Measurements from ENCODE around the gene GPD2. TPM values are rescaled to one million over a fixed set of nuclear protein-coding genes. Genes with fewer than 3 reads are reported as not detected.
A peak's percentile ranks its signal among the peaks of the same experiment; 100 is the strongest.

The GPD2 gene
- 14.9 TPM for polyA plus RNA-seq (2013)

DNA sequence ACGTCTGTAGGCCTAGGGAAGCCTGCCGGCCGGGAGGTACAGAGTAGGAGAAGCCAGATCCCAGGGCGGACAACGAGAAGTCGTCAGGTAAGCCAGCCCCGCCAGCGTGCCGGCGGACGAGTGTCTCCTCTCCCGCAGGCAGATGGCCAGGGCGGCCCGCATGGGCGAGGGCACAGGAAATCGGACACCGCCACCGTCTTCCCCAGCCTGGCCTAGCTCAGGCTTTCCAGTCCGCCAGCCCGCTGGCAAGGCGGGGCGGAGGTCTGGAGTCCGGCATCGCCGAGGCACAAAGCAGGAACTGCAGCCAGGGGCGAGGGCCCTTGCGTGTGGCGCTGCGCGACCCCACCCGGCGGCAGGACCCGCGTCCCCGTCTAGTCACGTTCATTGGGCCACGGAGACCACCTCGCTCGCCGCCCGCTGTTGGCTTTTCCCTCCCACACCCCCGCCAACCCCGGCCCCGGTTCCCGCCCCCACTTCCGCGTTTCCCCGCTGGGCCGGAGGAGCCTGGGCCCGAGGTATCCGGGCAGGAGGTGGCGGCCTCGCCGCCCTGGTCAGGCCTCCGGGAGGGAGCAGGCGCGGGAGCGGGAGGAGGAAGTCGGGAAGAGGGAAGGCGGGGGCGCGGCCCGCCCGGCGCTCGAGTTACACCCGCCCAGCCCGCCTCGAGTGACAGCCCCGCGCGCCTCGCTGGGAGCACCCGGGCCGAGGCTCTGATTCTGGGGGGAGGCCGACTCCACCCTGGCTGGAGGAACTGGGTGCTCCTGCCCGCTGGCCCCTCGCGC is at the start of gene GPD2:
TSS of gene GPD2 (plus strand) at position 662 of the 779 bp plus-strand sequence. CDS start 39,727 bp downstream, outside the sequence.
- POLR2A ChIA-PET = interaction anchor here (0.6 to 1.4 kb wide), 3 partner anchors 87 to 101 kb away, joined by 3 to 5 read pairs (median 4); no protein-coding TSS in a partner anchor
- DNase-seq = peak; percentile 77 to 91 (median 87)
- Histone ChIP-seq H3K4me1 (ENCODE audit: control extremely low read depth in 1 of 4, control insufficient read depth in 4 of 4, insufficient read depth in 4 of 4, low read length in 3 of 4) (peaks cover 14 to 36% (median 27%) of the 10 kb centered on the region in 4 experiments), H3K27ac (ENCODE audit: insufficient read depth in 1 of 2, low read depth in 1 of 2, low read length in 2 of 2, poor library complexity in 1 of 2, severe bottlenecking in 2 of 2) (peak within 1 kb of the TSS; percentile 77 to 90), H3K36me3 (ENCODE audit: control insufficient read depth in 4 of 4, insufficient read depth in 4 of 4, low read length in 3 of 4) (no peaks in the 10 kb centered on the region), H3K27me3 (replicated peaks in 2 of 5; ENCODE audit: control insufficient read depth in 4 of 5, insufficient read depth in 5 of 5, low read length in 4 of 5) (no peaks in the 10 kb centered on the region), H3K9me3 (ENCODE audit: control extremely low read depth in 1 of 5, control insufficient read depth in 4 of 5, insufficient read depth in 2 of 5, low read depth in 1 of 5, low read length in 4 of 5) (no peaks in the 10 kb centered on the region), H3K4me3 (ENCODE audit: control insufficient read depth in 1 of 7, extremely low read depth in 1 of 7, insufficient read depth in 4 of 7, low read depth in 2 of 7, low read length in 6 of 7) (peak within 1 kb of the TSS; percentile 38 to 93 (median 76))
- WGBS (ENCODE audit: insufficient coverage) = under 1% methylated on average over 42 of the region's 79 CpGs
- CTCF ChIA-PET = interaction anchor here (1.0 to 1.2 kb wide), 2 partner anchors 35 to 101 kb away, joined by 7 read pairs; no protein-coding TSS in a partner anchor

DNA sequence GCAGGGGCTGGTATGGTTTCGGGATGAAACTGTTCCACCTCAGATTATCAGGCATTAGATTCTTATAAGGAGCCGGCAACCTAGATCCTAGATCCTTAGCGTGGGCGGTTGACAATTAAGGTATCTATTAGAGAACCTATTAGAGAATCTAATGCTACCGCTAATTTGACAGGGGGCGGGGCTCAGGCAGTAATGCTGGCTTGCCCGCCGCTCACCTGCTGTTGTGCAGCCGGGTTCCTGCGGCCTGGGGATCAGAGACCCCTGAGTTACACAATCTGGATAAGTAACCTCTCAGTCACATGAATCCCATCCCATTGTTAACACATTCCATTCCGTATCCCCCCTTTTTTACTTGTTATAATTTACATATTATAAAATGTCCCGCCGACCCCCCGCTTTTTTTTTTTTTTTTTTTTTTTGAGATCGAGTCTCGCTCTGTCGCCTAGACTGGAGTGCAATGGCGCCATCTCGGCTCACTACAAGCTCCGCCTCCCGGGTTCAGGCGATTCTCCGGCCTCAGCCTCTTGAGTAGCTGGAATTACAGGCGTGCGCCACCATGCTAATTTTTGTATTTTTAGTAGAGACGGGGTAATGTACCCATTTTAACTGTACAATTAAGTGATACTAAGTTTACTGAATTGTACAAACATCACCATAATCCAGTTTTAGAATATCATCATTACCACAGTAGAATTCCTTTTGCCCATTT is 42.0 kb upstream of the GPD2 start:
- Histone ChIP-seq H3K4me3 (ENCODE audit: control insufficient read depth in 1 of 7, extremely low read depth in 1 of 7, insufficient read depth in 4 of 7, low read depth in 2 of 7, low read length in 6 of 7) (no peak overlapping the region), H3K27me3 (replicated peaks in 2 of 5; ENCODE audit: control insufficient read depth in 4 of 5, insufficient read depth in 5 of 5, low read length in 4 of 5) (no peaks in the 10 kb centered on the region), H3K9me3 (ENCODE audit: control extremely low read depth in 1 of 5, control insufficient read depth in 4 of 5, insufficient read depth in 2 of 5, low read depth in 1 of 5, low read length in 4 of 5) (no peaks in the 10 kb centered on the region), H3K27ac (ENCODE audit: insufficient read depth in 1 of 2, low read depth in 1 of 2, low read length in 2 of 2, poor library complexity in 1 of 2, severe bottlenecking in 2 of 2) (no peak overlapping the region), H3K36me3 (ENCODE audit: control insufficient read depth in 4 of 4, insufficient read depth in 4 of 4, low read length in 3 of 4) (no peaks in the 10 kb centered on the region), H3K4me1 (ENCODE audit: control extremely low read depth in 1 of 4, control insufficient read depth in 4 of 4, insufficient read depth in 4 of 4, low read length in 3 of 4) (peaks cover 0 to 7% (median 2%) of the 10 kb centered on the region in 4 experiments)
- 93% methylated on average over 10 of the region's 26 CpGs for WGBS (ENCODE audit: insufficient coverage)
- CTCF ChIA-PET = no interaction called here
- no peak for DNase-seq
- POLR2A ChIA-PET = interaction anchor here (0.8 kb wide), 1 partner anchor 126 kb away, joined by 3 read pairs; no protein-coding TSS in a partner anchor

DNA sequence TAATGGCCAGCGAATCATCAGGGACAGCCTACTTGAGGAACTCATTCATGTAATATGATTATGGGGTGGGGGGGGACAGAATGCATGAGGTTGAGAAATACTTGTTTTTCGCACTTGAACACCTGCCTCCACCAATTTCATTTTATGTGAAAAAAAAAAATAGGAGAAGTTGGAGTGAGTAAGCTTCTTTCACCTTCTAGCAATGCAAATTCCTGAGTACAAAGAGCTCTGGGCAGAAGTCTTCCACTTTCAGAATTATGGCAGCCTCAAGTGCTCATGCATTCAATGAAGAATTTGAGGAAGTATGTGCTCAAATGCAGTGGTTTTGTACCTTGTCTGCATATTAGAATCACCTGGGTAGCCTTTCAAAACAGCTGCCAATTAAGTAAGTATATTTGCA is 40.1 kb upstream of the GPD2 start:
- H3K4me3 ChIP-seq (ENCODE audit: control insufficient read depth in 1 of 7, extremely low read depth in 1 of 7, insufficient read depth in 4 of 7, low read depth in 2 of 7, low read length in 6 of 7) = no peak overlapping the region
- no CpG with 5 or more reads among the region's 2 CpGs for WGBS (ENCODE audit: insufficient coverage)
- H3K36me3 ChIP-seq (ENCODE audit: control insufficient read depth in 4 of 4, insufficient read depth in 4 of 4, low read length in 3 of 4) = no peaks in the 10 kb centered on the region
- peak; percentile 43 to 88 (median 87) for DNase-seq
- POLR2A ChIA-PET = interaction anchor here (0.6 to 0.7 kb wide), 2 partner anchors 10 to 156 kb away, joined by 5 read pairs; no protein-coding TSS in a partner anchor
- H3K9me3 ChIP-seq (ENCODE audit: control extremely low read depth in 1 of 5, control insufficient read depth in 4 of 5, insufficient read depth in 2 of 5, low read depth in 1 of 5, low read length in 4 of 5) = no peaks in the 10 kb centered on the region
- no peak overlapping the region for H3K27ac ChIP-seq (ENCODE audit: insufficient read depth in 1 of 2, low read depth in 1 of 2, low read length in 2 of 2, poor library complexity in 1 of 2, severe bottlenecking in 2 of 2)
- peaks cover 3 to 15% (median 9%) of the 10 kb centered on the region in 4 experiments for H3K4me1 ChIP-seq (ENCODE audit: control extremely low read depth in 1 of 4, control insufficient read depth in 4 of 4, insufficient read depth in 4 of 4, low read length in 3 of 4)
- H3K27me3 ChIP-seq (replicated peaks in 2 of 5; ENCODE audit: control insufficient read depth in 4 of 5, insufficient read depth in 5 of 5, low read length in 4 of 5) = no peaks in the 10 kb centered on the region
- CTCF ChIA-PET = interaction anchor here (0.6 to 2.8 kb wide), 9 partner anchors 10 to 194 kb away, joined by 3 to 9 read pairs (median 3); no protein-coding TSS in a partner anchor

DNA sequence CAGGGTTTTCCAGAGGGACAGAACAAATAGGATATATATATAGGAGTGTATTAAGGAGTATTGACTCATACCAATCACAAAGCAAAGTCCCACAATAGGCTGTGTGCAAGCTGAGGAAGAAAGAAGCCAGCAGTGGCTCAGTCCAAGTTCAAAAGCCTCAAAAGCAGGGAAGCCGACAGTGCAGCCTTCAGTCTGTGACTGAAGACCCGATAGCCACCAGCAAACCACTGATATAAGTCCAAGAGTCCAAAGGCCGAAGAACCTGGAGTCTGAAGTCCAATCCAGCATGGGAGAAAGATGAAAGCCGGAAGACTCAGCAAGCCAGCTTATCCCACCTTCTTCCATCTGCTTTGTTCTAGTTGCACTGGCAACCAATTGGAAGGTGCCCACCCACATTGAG is 39.0 kb upstream of the GPD2 start:
- no peak for DNase-seq
- Histone ChIP-seq H3K27ac (ENCODE audit: insufficient read depth in 1 of 2, low read depth in 1 of 2, low read length in 2 of 2, poor library complexity in 1 of 2, severe bottlenecking in 2 of 2) (no peak overlapping the region), H3K4me3 (ENCODE audit: control insufficient read depth in 1 of 7, extremely low read depth in 1 of 7, insufficient read depth in 4 of 7, low read depth in 2 of 7, low read length in 6 of 7) (no peak overlapping the region), H3K36me3 (ENCODE audit: control insufficient read depth in 4 of 4, insufficient read depth in 4 of 4, low read length in 3 of 4) (no peaks in the 10 kb centered on the region), H3K4me1 (ENCODE audit: control extremely low read depth in 1 of 4, control insufficient read depth in 4 of 4, insufficient read depth in 4 of 4, low read length in 3 of 4) (peaks cover 3 to 16% (median 11%) of the 10 kb centered on the region in 4 experiments), H3K27me3 (replicated peaks in 2 of 5; ENCODE audit: control insufficient read depth in 4 of 5, insufficient read depth in 5 of 5, low read length in 4 of 5) (no peaks in the 10 kb centered on the region), H3K9me3 (ENCODE audit: control extremely low read depth in 1 of 5, control insufficient read depth in 4 of 5, insufficient read depth in 2 of 5, low read depth in 1 of 5, low read length in 4 of 5) (no peaks in the 10 kb centered on the region)
- POLR2A ChIA-PET = no interaction called here
- 98% methylated on average over 4 of the region's 4 CpGs for WGBS (ENCODE audit: insufficient coverage)
- CTCF ChIA-PET = interaction anchor here (1.1 to 2.8 kb wide), 4 partner anchors 40 to 68 kb away, joined by 3 to 9 read pairs (median 4); no protein-coding TSS in a partner anchor

DNA sequence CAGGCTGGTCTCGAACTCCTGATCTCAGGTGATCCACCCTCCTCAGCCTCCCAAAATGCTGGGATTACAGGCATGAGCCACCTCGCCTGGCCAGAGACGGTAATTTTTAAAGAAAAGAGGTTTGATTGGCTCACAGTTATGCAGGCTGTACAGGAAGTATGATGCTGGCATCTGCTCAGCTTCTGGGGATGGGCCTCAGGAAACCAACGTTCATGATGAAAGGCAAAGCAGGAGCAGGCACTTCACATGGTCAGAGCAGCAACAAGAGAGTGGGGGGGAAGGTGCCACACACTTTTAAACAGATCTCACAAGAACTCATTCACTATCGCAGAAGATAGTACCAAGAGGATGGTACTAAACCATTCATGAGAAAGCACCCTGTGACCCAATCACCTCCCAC is 38.0 kb upstream of the GPD2 start:
- no peaks in the 10 kb centered on the region for H3K9me3 ChIP-seq (ENCODE audit: control extremely low read depth in 1 of 5, control insufficient read depth in 4 of 5, insufficient read depth in 2 of 5, low read depth in 1 of 5, low read length in 4 of 5)
- no peaks in the 10 kb centered on the region for H3K36me3 ChIP-seq (ENCODE audit: control insufficient read depth in 4 of 4, insufficient read depth in 4 of 4, low read length in 3 of 4)
- H3K4me1 ChIP-seq (ENCODE audit: control extremely low read depth in 1 of 4, control insufficient read depth in 4 of 4, insufficient read depth in 4 of 4, low read length in 3 of 4) = peaks cover 3 to 16% (median 11%) of the 10 kb centered on the region in 4 experiments
- DNase-seq = peak in 1 of 3 donors; percentile 34
- no peak overlapping the region for H3K4me3 ChIP-seq (ENCODE audit: control insufficient read depth in 1 of 7, extremely low read depth in 1 of 7, insufficient read depth in 4 of 7, low read depth in 2 of 7, low read length in 6 of 7)
- no peak overlapping the region for H3K27ac ChIP-seq (ENCODE audit: insufficient read depth in 1 of 2, low read depth in 1 of 2, low read length in 2 of 2, poor library complexity in 1 of 2, severe bottlenecking in 2 of 2)
- 40% methylated on average over 2 of the region's 5 CpGs for WGBS (ENCODE audit: insufficient coverage)
- ChIA-PET CTCF (interaction anchor here (2.8 kb wide), 1 partner anchor 63 kb away, joined by 9 read pairs; no protein-coding TSS in a partner anchor), POLR2A (no interaction called here)
- H3K27me3 ChIP-seq (replicated peaks in 2 of 5; ENCODE audit: control insufficient read depth in 4 of 5, insufficient read depth in 5 of 5, low read length in 4 of 5) = no peaks in the 10 kb centered on the region

DNA sequence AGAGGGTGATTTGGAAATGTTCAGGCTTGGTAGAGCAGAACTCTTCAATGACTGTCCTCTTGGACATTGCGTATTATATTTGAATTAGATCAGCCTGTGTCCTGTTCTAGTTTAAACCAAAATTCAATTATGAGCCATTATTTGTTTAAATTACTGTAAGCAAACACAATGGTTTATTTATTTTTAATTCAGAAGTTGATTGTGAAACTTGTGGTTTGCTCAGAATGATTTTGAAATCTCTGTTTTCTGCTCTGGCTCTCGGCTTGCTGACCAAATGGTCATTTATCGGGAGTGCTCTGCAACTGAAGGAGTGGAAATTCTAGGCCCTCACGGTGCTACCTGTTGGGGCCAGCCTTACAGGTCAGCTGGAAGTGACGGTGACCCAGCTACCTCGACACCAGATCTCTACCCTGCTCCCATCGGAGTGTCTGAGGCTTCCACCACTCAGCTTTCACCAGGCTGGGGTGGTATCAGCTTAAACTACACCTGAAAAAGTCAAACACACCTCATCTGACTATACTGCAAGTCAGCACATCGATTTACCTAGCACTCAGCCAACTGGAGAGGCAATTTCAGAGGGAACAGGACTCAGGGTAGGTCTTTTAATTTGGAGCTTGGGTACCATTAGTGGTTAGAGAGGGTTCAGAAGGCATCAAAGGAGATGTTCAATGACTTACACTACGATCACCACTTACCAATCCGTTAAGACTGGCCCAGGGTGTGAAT is 36.8 kb upstream of the GPD2 start:
- Histone ChIP-seq H3K4me1 (ENCODE audit: control extremely low read depth in 1 of 4, control insufficient read depth in 4 of 4, insufficient read depth in 4 of 4, low read length in 3 of 4) (peaks cover 3 to 16% (median 11%) of the 10 kb centered on the region in 4 experiments), H3K4me3 (ENCODE audit: control insufficient read depth in 1 of 7, extremely low read depth in 1 of 7, insufficient read depth in 4 of 7, low read depth in 2 of 7, low read length in 6 of 7) (peak overlapping the region in 6 of 7 experiments; percentile 90 to 99 (median 94)), H3K27ac (ENCODE audit: insufficient read depth in 1 of 2, low read depth in 1 of 2, low read length in 2 of 2, poor library complexity in 1 of 2, severe bottlenecking in 2 of 2) (peak overlapping the region in 1 of 2 experiments; percentile 93), H3K36me3 (ENCODE audit: control insufficient read depth in 4 of 4, insufficient read depth in 4 of 4, low read length in 3 of 4) (no peaks in the 10 kb centered on the region), H3K27me3 (replicated peaks in 2 of 5; ENCODE audit: control insufficient read depth in 4 of 5, insufficient read depth in 5 of 5, low read length in 4 of 5) (no peaks in the 10 kb centered on the region), H3K9me3 (ENCODE audit: control extremely low read depth in 1 of 5, control insufficient read depth in 4 of 5, insufficient read depth in 2 of 5, low read depth in 1 of 5, low read length in 4 of 5) (no peaks in the 10 kb centered on the region)
- 92% methylated on average over 6 of the region's 10 CpGs for WGBS (ENCODE audit: insufficient coverage)
- POLR2A ChIA-PET = interaction anchor here (2.2 kb wide), 1 partner anchor 64 kb away, joined by 8 read pairs; no protein-coding TSS in a partner anchor
- no peak for DNase-seq
- CTCF ChIA-PET = interaction anchor here (0.6 to 1.7 kb wide), 6 partner anchors 14 to 67 kb away, joined by 3 to 9 read pairs (median 4); no protein-coding TSS in a partner anchor
